ENCODE measurements around the gene ETNK1. TPM values are rescaled to one million over a fixed set of nuclear protein-coding genes. Genes with fewer than 3 reads are reported as not detected.
A peak's percentile ranks its signal among the peaks of the same experiment; 100 is the strongest.

Gene ETNK1
- total RNA-seq, 5 donors from 2014 or later (not counting 1 experiment from before 2014, with no cell fraction given) = 50.9 to 77.4 (median 69.9) TPM

- DNase-seq (peak in 1 of 35 experiments; percentile 3), ATAC-seq (replicated peaks in 1 of 4) (no peak)
- Histone ChIP-seq H3K27me3 (replicated peaks in 1 of 2; ENCODE audit: control insufficient read depth in 2 of 2, extremely low read depth in 1 of 2, insufficient read depth in 2 of 2, low read length in 1 of 2) (no peaks in the 10 kb centered on the region), H3K4me3 (ENCODE audit: control insufficient read depth in 1 of 2, extremely low read depth in 1 of 2, low read length in 1 of 2) (no peak overlapping the region), H3K36me3 (ENCODE audit: control insufficient read depth in 2 of 2, extremely low read depth in 1 of 2, insufficient read depth in 1 of 2, low read length in 1 of 2) (no peaks in the 10 kb centered on the region), H3K27ac (ENCODE audit: low read length) (no peak overlapping the region), H3K4me1 (ENCODE audit: control insufficient read depth in 1 of 2, extremely low read depth in 1 of 2, insufficient read depth in 2 of 2, low read length in 2 of 2) (no peaks in the 10 kb centered on the region), H3K9me3 (no peaks in the 10 kb centered on the region)
- ChIA-PET CTCF (interaction anchor here in 1 of 2 donors (0.6 kb wide), 1 partner anchor 221 kb away, joined by 3 read pairs; no protein-coding TSS in a partner anchor), POLR2A (no interaction called here)
- Mint-ChIP-seq H3K4me3 (no peak overlapping the region), H3K27me3 (peaks cover 0 to 2% of the 10 kb centered on the region in 2 donors), H3K9me3 (no peaks in the 10 kb centered on the region), H3K36me3 (no peaks in the 10 kb centered on the region), H3K4me1 (peaks cover 0 to 4% (median 3%) of the 10 kb centered on the region in 3 donors), H3K27ac (no peak overlapping the region)
- WGBS (ENCODE audit: insufficient coverage) = no CpG with 5 or more reads among the region's 5 CpGs
Observed at GRCh38 chr12:22709292-22709691, 84.3 kb downstream of the ETNK1 start.

GRCh38 chr12:22712083-22712482 is 87.1 kb downstream of the ETNK1 start:
- H3K27ac Mint-ChIP-seq = no peak overlapping the region

GRCh38 chr12:22715254-22715653 is 90.3 kb downstream of the ETNK1 start:
- ChIA-PET POLR2A (no interaction called here), CTCF (interaction anchor here in 1 of 2 donors (0.6 kb wide), 1 partner anchor 24 kb away, joined by 3 read pairs; no protein-coding TSS in a partner anchor)
- no peak overlapping the region for H3K27ac Mint-ChIP-seq
- no peaks in the 10 kb centered on the region for H3K9me3 Mint-ChIP-seq
- peaks cover 0 to 3% of the 10 kb centered on the region in 2 donors for H3K27me3 Mint-ChIP-seq
- peaks cover 0 to 2% (median 0%) of the 10 kb centered on the region in 3 donors for H3K4me1 Mint-ChIP-seq
- Histone ChIP-seq H3K4me1 (ENCODE audit: control insufficient read depth in 1 of 2, extremely low read depth in 1 of 2, insufficient read depth in 2 of 2, low read length in 2 of 2) (no peaks in the 10 kb centered on the region), H3K36me3 (ENCODE audit: control insufficient read depth in 2 of 2, extremely low read depth in 1 of 2, insufficient read depth in 1 of 2, low read length in 1 of 2) (no peaks in the 10 kb centered on the region), H3K27ac (ENCODE audit: low read length) (no peak overlapping the region), H3K27me3 (replicated peaks in 1 of 2; ENCODE audit: control insufficient read depth in 2 of 2, extremely low read depth in 1 of 2, insufficient read depth in 2 of 2, low read length in 1 of 2) (no peaks in the 10 kb centered on the region), H3K4me3 (ENCODE audit: control insufficient read depth in 1 of 2, extremely low read depth in 1 of 2, low read length in 1 of 2) (no peak overlapping the region), H3K9me3 (no peaks in the 10 kb centered on the region)
- ATAC-seq (replicated peaks in 1 of 4) (no peak), DNase-seq (no peak)
- no peak overlapping the region for H3K4me3 Mint-ChIP-seq
- H3K36me3 Mint-ChIP-seq = no peaks in the 10 kb centered on the region
- WGBS (ENCODE audit: insufficient coverage) = 60% methylated on average over 1 of the region's 1 CpG

More at GRCh38 chr12:22712083-22712482, 87.1 kb downstream of the ETNK1 start:
- peaks cover 0 to 4% (median 3%) of the 10 kb centered on the region in 3 donors for H3K4me1 Mint-ChIP-seq
- ChIA-PET POLR2A (no interaction called here), CTCF (no interaction called here)
- WGBS (ENCODE audit: insufficient coverage) = 91% methylated on average over 7 of the region's 7 CpGs
- DNase-seq (no peak), ATAC-seq (replicated peaks in 1 of 4) (no peak)
- H3K27me3 ChIP-seq (replicated peaks in 1 of 2; ENCODE audit: control insufficient read depth in 2 of 2, extremely low read depth in 1 of 2, insufficient read depth in 2 of 2, low read length in 1 of 2) = no peaks in the 10 kb centered on the region
- H3K36me3 Mint-ChIP-seq = no peaks in the 10 kb centered on the region
- H3K4me1 ChIP-seq (ENCODE audit: control insufficient read depth in 1 of 2, extremely low read depth in 1 of 2, insufficient read depth in 2 of 2, low read length in 2 of 2) = no peaks in the 10 kb centered on the region
- H3K9me3 Mint-ChIP-seq = no peaks in the 10 kb centered on the region
- no peak overlapping the region for H3K27ac ChIP-seq (ENCODE audit: low read length)
- H3K27me3 Mint-ChIP-seq = peaks cover 0 to 2% of the 10 kb centered on the region in 2 donors
- H3K9me3 ChIP-seq = no peaks in the 10 kb centered on the region
- no peak overlapping the region for H3K4me3 Mint-ChIP-seq
- no peak overlapping the region for H3K4me3 ChIP-seq (ENCODE audit: control insufficient read depth in 1 of 2, extremely low read depth in 1 of 2, low read length in 1 of 2)
- H3K36me3 ChIP-seq (ENCODE audit: control insufficient read depth in 2 of 2, extremely low read depth in 1 of 2, insufficient read depth in 1 of 2, low read length in 1 of 2) = no peaks in the 10 kb centered on the region

- H3K27ac Mint-ChIP-seq = no peak overlapping the region
- Histone ChIP-seq H3K36me3 (ENCODE audit: control insufficient read depth in 2 of 2, extremely low read depth in 1 of 2, insufficient read depth in 1 of 2, low read length in 1 of 2) (no peaks in the 10 kb centered on the region), H3K4me1 (ENCODE audit: control insufficient read depth in 1 of 2, extremely low read depth in 1 of 2, insufficient read depth in 2 of 2, low read length in 2 of 2) (no peaks in the 10 kb centered on the region), H3K27me3 (replicated peaks in 1 of 2; ENCODE audit: control insufficient read depth in 2 of 2, extremely low read depth in 1 of 2, insufficient read depth in 2 of 2, low read length in 1 of 2) (no peaks in the 10 kb centered on the region), H3K4me3 (ENCODE audit: control insufficient read depth in 1 of 2, extremely low read depth in 1 of 2, low read length in 1 of 2) (no peak overlapping the region), H3K27ac (ENCODE audit: low read length) (no peak overlapping the region), H3K9me3 (no peaks in the 10 kb centered on the region)
- H3K36me3 Mint-ChIP-seq = no peaks in the 10 kb centered on the region
- ChIA-PET CTCF (interaction anchor here in 1 of 2 donors (0.6 kb wide), 1 partner anchor 144 kb away, joined by 3 read pairs; no protein-coding TSS in a partner anchor), POLR2A (no interaction called here)
- no peaks in the 10 kb centered on the region for H3K9me3 Mint-ChIP-seq
- no peak for DNase-seq
- H3K4me1 Mint-ChIP-seq = no peaks in the 10 kb centered on the region
- no peak for ATAC-seq (replicated peaks in 1 of 4)
- H3K4me3 Mint-ChIP-seq = no peak overlapping the region
- WGBS (ENCODE audit: insufficient coverage) = no CpG with 5 or more reads among the region's 4 CpGs
- peaks cover 10 to 32% of the 10 kb centered on the region in 2 donors for H3K27me3 Mint-ChIP-seq
Observed at GRCh38 chr12:22719745-22720144, 94.8 kb downstream of the ETNK1 start.

GRCh38 chr12:22722081-22722480 is 97.1 kb downstream of the ETNK1 start:
- Mint-ChIP-seq H3K4me3 (no peak overlapping the region), H3K36me3 (no peaks in the 10 kb centered on the region), H3K27me3 (peaks cover 10 to 36% of the 10 kb centered on the region in 2 donors), H3K4me1 (no peaks in the 10 kb centered on the region), H3K9me3 (no peaks in the 10 kb centered on the region), H3K27ac (no peak overlapping the region)
- no peak overlapping the region for H3K4me3 ChIP-seq (ENCODE audit: control insufficient read depth in 1 of 2, extremely low read depth in 1 of 2, low read length in 1 of 2)
- CTCF ChIA-PET = no interaction called here
- DNase-seq (no peak), ATAC-seq (replicated peaks in 1 of 4) (no peak)
- no peaks in the 10 kb centered on the region for H3K36me3 ChIP-seq (ENCODE audit: control insufficient read depth in 2 of 2, extremely low read depth in 1 of 2, insufficient read depth in 1 of 2, low read length in 1 of 2)
- POLR2A ChIA-PET = no interaction called here
- H3K27ac ChIP-seq (ENCODE audit: low read length) = no peak overlapping the region
- no peaks in the 10 kb centered on the region for H3K4me1 ChIP-seq (ENCODE audit: control insufficient read depth in 1 of 2, extremely low read depth in 1 of 2, insufficient read depth in 2 of 2, low read length in 2 of 2)
- no peaks in the 10 kb centered on the region for H3K27me3 ChIP-seq (replicated peaks in 1 of 2; ENCODE audit: control insufficient read depth in 2 of 2, extremely low read depth in 1 of 2, insufficient read depth in 2 of 2, low read length in 1 of 2)
- no peaks in the 10 kb centered on the region for H3K9me3 ChIP-seq
- whole genome bisulfite sequencing (ENCODE audit: insufficient coverage) = no CpG with 5 or more reads among the region's 2 CpGs

- no CpG with 5 or more reads among the region's 1 CpG for WGBS (ENCODE audit: insufficient coverage)
- DNase-seq = no peak
- no peaks in the 10 kb centered on the region for H3K9me3 ChIP-seq
- Mint-ChIP-seq H3K4me1 (no peaks in the 10 kb centered on the region), H3K4me3 (no peak overlapping the region), H3K27ac (no peak overlapping the region), H3K9me3 (no peaks in the 10 kb centered on the region), H3K27me3 (peaks cover 10 to 36% of the 10 kb centered on the region in 2 donors), H3K36me3 (no peaks in the 10 kb centered on the region)
- ChIA-PET CTCF (no interaction called here), POLR2A (no interaction called here)
- no peaks in the 10 kb centered on the region for H3K4me1 ChIP-seq (ENCODE audit: control insufficient read depth in 1 of 2, extremely low read depth in 1 of 2, insufficient read depth in 2 of 2, low read length in 2 of 2)
- no peak overlapping the region for H3K4me3 ChIP-seq (ENCODE audit: control insufficient read depth in 1 of 2, extremely low read depth in 1 of 2, low read length in 1 of 2)
- no peak overlapping the region for H3K27ac ChIP-seq (ENCODE audit: low read length)
- no peaks in the 10 kb centered on the region for H3K27me3 ChIP-seq (replicated peaks in 1 of 2; ENCODE audit: control insufficient read depth in 2 of 2, extremely low read depth in 1 of 2, insufficient read depth in 2 of 2, low read length in 1 of 2)
- H3K36me3 ChIP-seq (ENCODE audit: control insufficient read depth in 2 of 2, extremely low read depth in 1 of 2, insufficient read depth in 1 of 2, low read length in 1 of 2) = no peaks in the 10 kb centered on the region
- ATAC-seq (replicated peaks in 1 of 4) = no peak
Observed at GRCh38 chr12:22722779-22723178, 97.8 kb downstream of the ETNK1 start.

GRCh38 chr12:22728987-22729386 is 104.0 kb downstream of the ETNK1 start:
- Histone ChIP-seq H3K27me3 (replicated peaks in 1 of 2; ENCODE audit: control insufficient read depth in 2 of 2, extremely low read depth in 1 of 2, insufficient read depth in 2 of 2, low read length in 1 of 2) (no peaks in the 10 kb centered on the region), H3K36me3 (ENCODE audit: control insufficient read depth in 2 of 2, extremely low read depth in 1 of 2, insufficient read depth in 1 of 2, low read length in 1 of 2) (no peaks in the 10 kb centered on the region), H3K4me3 (ENCODE audit: control insufficient read depth in 1 of 2, extremely low read depth in 1 of 2, low read length in 1 of 2) (no peak overlapping the region), H3K9me3 (no peaks in the 10 kb centered on the region), H3K27ac (ENCODE audit: low read length) (no peak overlapping the region), H3K4me1 (ENCODE audit: control insufficient read depth in 1 of 2, extremely low read depth in 1 of 2, insufficient read depth in 2 of 2, low read length in 2 of 2) (no peaks in the 10 kb centered on the region)
- Mint-ChIP-seq H3K27ac (no peak overlapping the region), H3K27me3 (peaks cover 6 to 20% of the 10 kb centered on the region in 2 donors), H3K36me3 (no peaks in the 10 kb centered on the region), H3K9me3 (no peaks in the 10 kb centered on the region), H3K4me1 (no peaks in the 10 kb centered on the region), H3K4me3 (no peak overlapping the region)
- POLR2A ChIA-PET = no interaction called here
- ATAC-seq (replicated peaks in 1 of 4) (no peak), DNase-seq (no peak)
- CTCF ChIA-PET = no interaction called here
- 100% methylated on average over 1 of the region's 2 CpGs for WGBS (ENCODE audit: insufficient coverage)

Data from T-cell (primary cell).